GM23338 (cell line): Measurements from ENCODE around the gene NUMBL.

Source experiments
- CREB1 ChIP-seq: fragments of 250-450 bp; sonication (Bioruptor Pico); IDR thresholded peaks from 2 replicates; pipeline ENCODE4 v1.5.0; 2020; ENCODE audit warnings: low read depth, mild to moderate bottlenecking, moderate library complexity
- EZH2 ChIP-seq: fragments of 200-600 bp; sonication (generic); IDR thresholded peaks from one replicate; pipeline ENCODE4 v1.8.0; 2017; ENCODE audit warnings: antibody characterized with exemption, mild to moderate bottlenecking, low read depth; ENCODE audit not compliant: unreplicated experiment
- EZH2phosphoT487 ChIP-seq: fragments of 200-600 bp; sonication (generic); IDR thresholded peaks from one replicate; pipeline ENCODE4 v1.8.1; 2018; ENCODE audit warnings: antibody characterized with exemption; ENCODE audit not compliant: unreplicated experiment
- JUNB ChIP-seq: IDR thresholded peaks from one replicate; pipeline ENCODE4 v1.6.1; 2016; ENCODE audit warnings: antibody characterized with exemption; ENCODE audit not compliant: unreplicated experiment
- NANOG ChIP-seq: IDR thresholded peaks from 2 replicates; pipeline ENCODE4 v1.6.1; 2016; ENCODE audit warnings: antibody characterized with exemption, borderline replicate concordance
- POLR2AphosphoS5 ChIP-seq: IDR thresholded peaks from 2 replicates; pipeline ENCODE4 v1.6.1; 2016; ENCODE audit warnings: antibody characterized with exemption, low read depth
- STAT1 ChIP-seq: IDR thresholded peaks from one replicate; pipeline ENCODE4 v1.6.1; 2016; ENCODE audit warnings: antibody characterized with exemption; ENCODE audit not compliant: unreplicated experiment
- ZNF331 ChIP-seq: fragments of 250-450 bp; sonication (Bioruptor Pico); IDR thresholded peaks from 2 replicates; pipeline ENCODE4 v1.5.0; 2020; ENCODE audit warnings: low read depth, mild to moderate bottlenecking, moderate library complexity
- ZNF462 ChIP-seq: fragments of 250-450 bp; sonication (Bioruptor Pico); IDR thresholded peaks from 2 replicates; pipeline ENCODE4 v1.5.0; 2020; ENCODE audit warnings: mild to moderate bottlenecking, moderate library complexity
- TF ChIP-seq, protein P1 (sequence below), 2 experiments: fragments of 200-600 bp in 1 of 2; sonication (generic) in 1 of 2; conservative IDR thresholded peaks; 2 replicates each; pipeline versions ENCODE4 v1.5.1 to v1.6.1; 2016 to 2017; ENCODE audit warnings: antibody characterized with exemption in 2 of 2, low read depth in 2 of 2, mild to moderate bottlenecking in 2 of 2, moderate library complexity in 1 of 2
- TF ChIP-seq, protein P2 (sequence below): IDR thresholded peaks from one replicate; pipeline ENCODE4 v1.6.1; 2018; ENCODE audit warnings: antibody characterized with exemption; ENCODE audit not compliant: unreplicated experiment
- TF ChIP-seq, protein P3 (sequence below): IDR thresholded peaks from 2 replicates; pipeline ENCODE4 v1.6.1; 2016; ENCODE audit warnings: antibody characterized with exemption

GRCh38 chr19:40632311-40633036, 58.0 kb downstream of the NUMBL start:
- TF ChIP-seq EZH2: no peak
- TF ChIP-seq, protein P1, sequence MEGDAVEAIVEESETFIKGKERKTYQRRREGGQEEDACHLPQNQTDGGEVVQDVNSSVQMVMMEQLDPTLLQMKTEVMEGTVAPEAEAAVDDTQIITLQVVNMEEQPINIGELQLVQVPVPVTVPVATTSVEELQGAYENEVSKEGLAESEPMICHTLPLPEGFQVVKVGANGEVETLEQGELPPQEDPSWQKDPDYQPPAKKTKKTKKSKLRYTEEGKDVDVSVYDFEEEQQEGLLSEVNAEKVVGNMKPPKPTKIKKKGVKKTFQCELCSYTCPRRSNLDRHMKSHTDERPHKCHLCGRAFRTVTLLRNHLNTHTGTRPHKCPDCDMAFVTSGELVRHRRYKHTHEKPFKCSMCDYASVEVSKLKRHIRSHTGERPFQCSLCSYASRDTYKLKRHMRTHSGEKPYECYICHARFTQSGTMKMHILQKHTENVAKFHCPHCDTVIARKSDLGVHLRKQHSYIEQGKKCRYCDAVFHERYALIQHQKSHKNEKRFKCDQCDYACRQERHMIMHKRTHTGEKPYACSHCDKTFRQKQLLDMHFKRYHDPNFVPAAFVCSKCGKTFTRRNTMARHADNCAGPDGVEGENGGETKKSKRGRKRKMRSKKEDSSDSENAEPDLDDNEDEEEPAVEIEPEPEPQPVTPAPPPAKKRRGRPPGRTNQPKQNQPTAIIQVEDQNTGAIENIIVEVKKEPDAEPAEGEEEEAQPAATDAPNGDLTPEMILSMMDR (conservative IDR thresholded peaks at IDR 0.05; ENCODE audit: low read depth in 2 of 2): no peak
- no peak for TF ChIP-seq JUNB
- TF ChIP-seq, protein P2, sequence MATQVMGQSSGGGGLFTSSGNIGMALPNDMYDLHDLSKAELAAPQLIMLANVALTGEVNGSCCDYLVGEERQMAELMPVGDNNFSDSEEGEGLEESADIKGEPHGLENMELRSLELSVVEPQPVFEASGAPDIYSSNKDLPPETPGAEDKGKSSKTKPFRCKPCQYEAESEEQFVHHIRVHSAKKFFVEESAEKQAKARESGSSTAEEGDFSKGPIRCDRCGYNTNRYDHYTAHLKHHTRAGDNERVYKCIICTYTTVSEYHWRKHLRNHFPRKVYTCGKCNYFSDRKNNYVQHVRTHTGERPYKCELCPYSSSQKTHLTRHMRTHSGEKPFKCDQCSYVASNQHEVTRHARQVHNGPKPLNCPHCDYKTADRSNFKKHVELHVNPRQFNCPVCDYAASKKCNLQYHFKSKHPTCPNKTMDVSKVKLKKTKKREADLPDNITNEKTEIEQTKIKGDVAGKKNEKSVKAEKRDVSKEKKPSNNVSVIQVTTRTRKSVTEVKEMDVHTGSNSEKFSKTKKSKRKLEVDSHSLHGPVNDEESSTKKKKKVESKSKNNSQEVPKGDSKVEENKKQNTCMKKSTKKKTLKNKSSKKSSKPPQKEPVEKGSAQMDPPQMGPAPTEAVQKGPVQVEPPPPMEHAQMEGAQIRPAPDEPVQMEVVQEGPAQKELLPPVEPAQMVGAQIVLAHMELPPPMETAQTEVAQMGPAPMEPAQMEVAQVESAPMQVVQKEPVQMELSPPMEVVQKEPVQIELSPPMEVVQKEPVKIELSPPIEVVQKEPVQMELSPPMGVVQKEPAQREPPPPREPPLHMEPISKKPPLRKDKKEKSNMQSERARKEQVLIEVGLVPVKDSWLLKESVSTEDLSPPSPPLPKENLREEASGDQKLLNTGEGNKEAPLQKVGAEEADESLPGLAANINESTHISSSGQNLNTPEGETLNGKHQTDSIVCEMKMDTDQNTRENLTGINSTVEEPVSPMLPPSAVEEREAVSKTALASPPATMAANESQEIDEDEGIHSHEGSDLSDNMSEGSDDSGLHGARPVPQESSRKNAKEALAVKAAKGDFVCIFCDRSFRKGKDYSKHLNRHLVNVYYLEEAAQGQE: no peak
- no peak for TF ChIP-seq POLR2AphosphoS5
- TF ChIP-seq, protein P3, sequence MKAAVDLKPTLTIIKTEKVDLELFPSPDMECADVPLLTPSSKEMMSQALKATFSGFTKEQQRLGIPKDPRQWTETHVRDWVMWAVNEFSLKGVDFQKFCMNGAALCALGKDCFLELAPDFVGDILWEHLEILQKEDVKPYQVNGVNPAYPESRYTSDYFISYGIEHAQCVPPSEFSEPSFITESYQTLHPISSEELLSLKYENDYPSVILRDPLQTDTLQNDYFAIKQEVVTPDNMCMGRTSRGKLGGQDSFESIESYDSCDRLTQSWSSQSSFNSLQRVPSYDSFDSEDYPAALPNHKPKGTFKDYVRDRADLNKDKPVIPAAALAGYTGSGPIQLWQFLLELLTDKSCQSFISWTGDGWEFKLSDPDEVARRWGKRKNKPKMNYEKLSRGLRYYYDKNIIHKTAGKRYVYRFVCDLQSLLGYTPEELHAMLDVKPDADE: no peak
- no peak for TF ChIP-seq CREB1 (CRISPR knock-in tag)
- TF ChIP-seq EZH2phosphoT487: no peak
- TF ChIP-seq NANOG: no peak
- TF ChIP-seq STAT1: no peak
- no peak for TF ChIP-seq ZNF331 (CRISPR knock-in tag)
- no peak for TF ChIP-seq ZNF462 (CRISPR knock-in tag)
